ENCODE results near the gene DENND4B.

DNA sequence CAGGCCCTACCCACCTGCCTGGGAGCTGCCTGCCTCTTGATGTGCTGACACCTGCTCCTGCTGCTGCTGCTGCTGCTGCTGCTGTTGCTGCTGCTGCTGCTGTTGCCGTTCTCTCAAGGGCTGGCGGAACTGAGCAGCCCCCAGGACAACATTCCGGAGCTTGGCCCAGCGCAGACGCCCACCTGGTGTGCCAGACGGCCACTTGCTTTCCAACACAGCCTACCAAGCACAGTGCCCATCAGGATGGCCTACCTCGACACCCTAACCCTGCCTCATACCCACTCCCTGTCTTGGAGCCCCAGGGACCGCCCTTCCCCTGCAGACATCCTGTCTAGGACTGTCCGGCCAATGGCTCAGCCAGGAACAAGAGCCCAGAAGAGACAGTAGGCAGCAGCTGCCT is 11.8 kb downstream of the DENND4B start:
- TF ChIP-seq CTCF (IDR thresholded peaks at IDR 0.05; ENCODE audit: low read depth, low read length, poor library complexity, severe bottlenecking) (no peak), EZH2phosphoT487 (IDR thresholded peaks at IDR 0.05; ENCODE audit: borderline replicate concordance, low read length) (no peak)

Measured in DOHH2 (cell line).